ENCODE data around the gene CDCA4.

Gene CDCA4

DNA sequence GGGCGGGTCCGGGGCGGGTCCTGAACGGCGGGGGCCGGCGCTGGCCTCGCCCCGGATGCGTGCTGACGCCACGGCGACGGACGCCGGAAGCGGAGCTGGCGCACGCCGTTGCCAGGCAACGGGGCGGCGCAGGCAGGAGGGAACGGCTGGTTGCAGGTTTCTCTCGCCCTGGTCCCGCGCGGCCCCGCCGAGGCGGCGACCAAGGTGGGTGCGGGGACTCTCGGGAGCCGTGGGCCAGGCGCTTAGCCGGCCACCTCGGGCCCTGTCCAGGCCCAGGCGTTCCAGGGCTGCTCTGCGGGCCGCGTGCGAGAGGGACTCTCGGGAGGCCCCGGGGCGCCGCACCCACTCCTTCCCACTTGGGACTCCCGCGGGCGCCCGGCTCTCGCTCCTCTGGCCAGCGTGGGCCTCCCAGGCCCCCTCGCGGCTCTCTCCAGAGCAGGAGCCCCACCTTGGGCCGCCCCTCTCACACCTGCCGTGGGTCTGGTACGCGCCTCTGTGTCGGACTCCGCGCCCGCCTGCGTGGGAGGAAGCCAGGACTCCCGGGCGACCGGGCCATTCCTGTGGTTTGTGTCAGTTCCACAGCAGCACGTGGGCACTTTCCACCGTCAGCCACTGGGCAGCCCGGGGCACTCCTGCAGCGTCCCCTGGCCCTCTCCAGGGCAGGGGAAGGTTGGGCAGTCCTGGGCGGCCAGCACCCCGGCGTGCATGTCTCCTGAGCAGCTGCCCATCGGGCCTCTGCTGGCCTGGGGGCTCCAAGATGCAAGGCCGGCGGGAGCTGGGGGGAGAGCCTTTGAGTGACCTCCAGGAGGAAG lies 35.0 kb downstream of the CDCA4 start, which contains the start of gene CLBA1:
TSS of gene CLBA1 (plus strand) at position 114 of the 812 bp plus-strand sequence. CDS start at position 758, 644 bp downstream.
- DNase-seq, result peak; percentile 76 to 94

DNA sequence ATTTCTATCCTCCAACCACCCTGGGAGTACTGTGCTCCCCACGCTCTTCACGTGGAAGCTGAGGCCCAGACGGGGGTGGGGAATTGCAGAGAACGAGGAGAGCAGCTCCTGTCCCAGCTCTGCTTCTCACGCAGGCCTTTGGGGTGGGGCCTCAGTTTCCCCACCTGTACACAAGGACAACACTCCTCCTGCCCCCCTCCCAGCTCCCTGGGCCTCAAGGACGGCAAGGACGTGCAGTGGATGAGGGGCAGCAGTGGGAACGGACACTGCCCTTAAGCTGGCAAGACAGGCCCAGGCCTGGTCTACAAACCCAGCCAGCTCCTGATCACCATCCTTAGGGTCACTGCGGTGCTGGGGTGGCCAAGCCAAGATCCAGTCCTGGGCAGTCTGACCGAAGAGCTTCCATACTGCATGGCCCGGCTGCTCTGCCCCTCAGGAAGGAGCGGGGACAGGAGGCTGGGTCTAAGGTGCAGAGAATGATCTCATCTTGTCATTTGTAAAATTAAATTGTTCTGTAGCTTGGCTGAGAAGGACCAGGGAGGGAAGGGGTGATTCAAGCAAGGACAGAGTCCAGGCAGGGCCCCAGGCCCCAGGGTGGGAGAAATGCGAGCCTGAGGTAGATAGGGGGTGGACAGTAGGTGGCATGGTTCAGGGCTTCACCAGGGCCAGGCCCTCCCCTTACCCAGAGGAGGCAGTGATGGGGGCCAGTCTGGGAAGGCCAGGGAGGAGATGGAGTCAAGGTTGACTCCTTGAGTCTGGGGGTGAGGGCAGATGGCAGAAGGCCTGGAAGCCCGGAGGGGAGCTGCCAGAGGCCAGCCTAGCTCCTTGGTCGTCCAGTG lies 36.6 kb downstream of the CDCA4 start:
- DNase-seq, result no peak

DNA sequence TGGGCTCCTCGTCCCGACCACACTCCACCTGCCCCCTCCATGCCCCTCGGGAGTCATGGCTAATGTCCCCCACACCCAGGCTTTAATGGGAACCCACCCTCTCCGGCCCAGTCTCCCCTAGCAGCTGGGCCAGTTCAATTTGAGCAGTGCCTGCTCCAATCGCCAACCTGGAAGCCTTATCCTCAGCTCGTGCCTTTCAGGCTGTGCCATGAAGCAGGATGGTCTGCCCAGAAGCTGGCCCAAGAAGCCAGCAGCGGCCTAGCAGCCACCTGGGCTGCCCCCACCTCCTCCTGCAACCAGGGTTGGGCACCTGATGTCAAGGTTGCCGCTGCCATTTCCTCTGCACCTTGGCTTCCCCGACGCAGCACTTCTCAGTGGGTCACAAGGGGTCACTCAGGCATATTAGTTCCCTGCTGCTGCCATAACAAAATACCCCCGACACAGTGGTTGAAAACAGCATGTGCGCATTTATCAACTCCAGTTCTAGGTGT lies 37.6 kb downstream of the CDCA4 start:
- DNase-seq, result no peak

- DNase-seq, result no peak
Measured at GRCh38 chr14:104982548-104983230, 38.2 kb downstream of the CDCA4 start.

DNA sequence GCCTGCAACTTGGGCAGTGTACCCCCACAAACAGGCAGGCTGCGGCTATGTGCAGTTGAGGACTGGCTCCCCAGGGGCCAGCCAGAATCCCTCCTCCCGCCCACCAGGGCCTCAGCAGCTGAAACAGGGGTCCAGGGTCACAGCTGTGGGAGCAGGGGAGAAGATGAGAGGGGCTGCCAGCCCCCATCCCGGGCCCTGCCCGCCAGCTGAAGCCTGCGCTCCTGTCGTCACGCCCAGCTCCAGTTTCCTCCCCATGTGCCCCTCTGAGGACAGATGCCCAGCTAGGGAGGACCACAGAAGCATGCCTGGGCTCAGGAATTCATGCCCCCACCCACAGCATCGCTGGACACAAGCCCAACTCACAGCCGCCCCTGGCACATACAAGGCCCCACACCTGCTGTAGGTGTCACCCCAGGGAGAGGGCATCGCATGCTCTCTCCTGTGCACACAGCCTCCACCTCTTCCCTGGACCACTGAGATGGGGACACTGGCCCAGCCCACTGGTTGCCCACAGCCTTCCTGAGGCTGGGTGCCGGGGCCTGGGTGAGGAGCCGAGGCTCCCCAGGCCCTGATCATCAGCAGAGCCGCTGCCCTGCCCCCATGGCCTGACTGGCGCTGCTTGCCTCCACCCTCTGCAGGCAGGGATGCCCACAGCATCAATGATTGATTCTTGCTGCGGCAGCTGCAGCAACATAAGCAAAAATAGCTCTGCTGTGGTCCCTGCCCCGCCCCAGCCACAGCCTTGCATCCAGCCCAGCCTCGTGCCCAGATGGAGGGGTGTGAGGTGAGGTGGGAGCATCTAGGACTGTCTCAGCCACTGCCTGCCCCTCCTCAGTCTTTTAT lies 39.0 kb downstream of the CDCA4 start:
- DNase-seq, result no peak

- no peak for DNase-seq
Measured at GRCh38 chr14:104980611-104981531, 40.0 kb downstream of the CDCA4 start.

GRCh38 chr14:104979758-104980610 lies 40.9 kb downstream of the CDCA4 start:
- no peak for DNase-seq

DNA sequence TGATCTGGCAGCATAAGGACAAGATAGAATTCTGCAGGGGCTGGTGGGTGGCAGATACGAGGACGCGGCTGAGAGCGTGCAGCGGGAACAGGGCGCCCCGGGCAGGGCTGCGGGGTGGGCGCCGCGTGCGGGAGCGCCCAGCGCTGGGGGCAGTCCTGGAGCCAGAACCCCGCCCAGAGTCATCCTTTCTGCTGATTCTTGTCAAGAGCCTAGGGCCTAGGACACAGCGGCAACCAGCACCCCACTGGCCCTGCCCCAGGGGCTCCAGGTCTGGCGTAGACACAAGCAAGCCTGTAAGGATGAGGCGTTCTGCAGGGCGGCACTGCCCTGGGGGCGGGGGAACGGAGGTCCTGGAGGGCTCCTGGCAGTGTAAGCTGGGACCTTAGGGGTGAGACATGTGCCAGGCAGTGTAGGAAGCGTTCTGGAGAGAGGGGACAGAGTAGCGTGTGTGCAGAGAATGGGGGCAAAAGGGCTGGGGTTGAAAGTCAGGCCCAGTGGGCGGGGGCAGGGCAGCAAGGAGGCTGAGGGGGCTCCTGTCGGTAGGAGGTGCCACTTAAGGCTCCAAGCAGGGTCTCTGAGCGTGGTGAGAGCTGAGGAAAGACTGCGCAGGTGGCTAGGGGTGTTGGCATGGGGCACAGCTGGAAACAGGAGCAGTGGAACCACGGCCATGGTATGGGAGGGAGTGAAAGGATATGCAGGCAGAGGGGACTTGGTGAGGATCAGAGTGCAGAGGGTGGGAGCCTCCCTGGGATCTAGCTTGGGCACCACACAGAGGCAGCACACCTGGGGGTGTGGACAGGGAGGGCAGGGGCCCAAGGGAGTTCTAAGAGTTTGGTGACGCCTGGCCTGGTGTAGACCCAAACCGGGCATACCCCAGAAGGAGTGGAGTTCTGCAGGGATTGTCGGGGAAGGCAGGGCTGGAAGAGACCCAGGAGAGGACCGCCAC lies 41.9 kb downstream of the CDCA4 start:
- DNase-seq, result peak in 1 of 2 experiments; percentile 68

GRCh38 chr14:104977681-104978653 lies 42.9 kb downstream of the CDCA4 start, which contains the start of gene AHNAK2:
AHNAK2 (minus strand) TSS chr14:104978374; CDS start chr14:104978237, 137 bp downstream.
- DNase-seq, result peak; percentile 66 to 92

GRCh38 chr14:104977008-104977680 lies 43.7 kb downstream of the CDCA4 start:
- no peak for DNase-seq

DNA sequence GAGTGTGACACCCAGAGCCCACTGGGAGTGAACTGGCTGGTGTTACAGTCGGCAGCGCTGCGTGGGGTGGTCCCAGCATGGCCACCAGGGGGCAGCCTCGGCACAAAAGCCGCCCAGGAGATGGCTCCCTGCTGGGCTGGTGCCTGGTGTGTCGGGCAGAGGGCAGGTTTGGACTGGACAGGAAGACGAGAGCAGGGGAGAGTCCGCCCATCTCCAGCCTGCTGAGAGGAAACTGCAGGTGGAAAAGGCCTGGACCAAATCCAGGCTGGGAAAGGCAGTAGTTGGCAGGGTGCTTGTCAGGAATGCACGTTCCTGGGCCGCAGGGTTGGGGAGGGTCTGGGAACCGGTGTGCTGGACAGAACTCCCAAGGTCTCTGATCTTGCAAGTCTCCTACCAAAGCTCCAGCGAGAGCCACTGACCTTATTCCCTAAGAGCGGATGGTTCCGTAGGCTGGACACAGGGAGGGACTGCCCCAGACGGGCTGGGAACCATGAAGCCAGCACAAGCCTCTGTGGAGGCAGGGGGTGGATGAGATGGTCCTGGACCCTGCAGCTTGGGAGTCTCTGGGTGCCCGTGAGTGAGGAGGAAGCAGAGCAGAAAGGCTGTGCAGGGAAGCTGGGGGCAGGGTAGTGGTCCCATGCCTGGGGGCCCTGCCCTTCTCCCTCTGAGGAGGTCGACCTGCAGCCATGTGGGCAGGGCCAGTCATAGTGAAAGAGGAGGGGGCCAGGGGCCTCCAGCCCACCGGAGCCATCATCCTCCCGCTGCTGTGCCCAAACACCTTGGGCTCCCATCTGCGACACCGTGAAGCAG lies 44.5 kb downstream of the CDCA4 start:
- DNase-seq, result peak; percentile 34 to 81

GRCh38 chr14:104975481-104976197 lies 45.2 kb downstream of the CDCA4 start:
- DNase-seq, result peak in 1 of 2 experiments; percentile 40

DNA sequence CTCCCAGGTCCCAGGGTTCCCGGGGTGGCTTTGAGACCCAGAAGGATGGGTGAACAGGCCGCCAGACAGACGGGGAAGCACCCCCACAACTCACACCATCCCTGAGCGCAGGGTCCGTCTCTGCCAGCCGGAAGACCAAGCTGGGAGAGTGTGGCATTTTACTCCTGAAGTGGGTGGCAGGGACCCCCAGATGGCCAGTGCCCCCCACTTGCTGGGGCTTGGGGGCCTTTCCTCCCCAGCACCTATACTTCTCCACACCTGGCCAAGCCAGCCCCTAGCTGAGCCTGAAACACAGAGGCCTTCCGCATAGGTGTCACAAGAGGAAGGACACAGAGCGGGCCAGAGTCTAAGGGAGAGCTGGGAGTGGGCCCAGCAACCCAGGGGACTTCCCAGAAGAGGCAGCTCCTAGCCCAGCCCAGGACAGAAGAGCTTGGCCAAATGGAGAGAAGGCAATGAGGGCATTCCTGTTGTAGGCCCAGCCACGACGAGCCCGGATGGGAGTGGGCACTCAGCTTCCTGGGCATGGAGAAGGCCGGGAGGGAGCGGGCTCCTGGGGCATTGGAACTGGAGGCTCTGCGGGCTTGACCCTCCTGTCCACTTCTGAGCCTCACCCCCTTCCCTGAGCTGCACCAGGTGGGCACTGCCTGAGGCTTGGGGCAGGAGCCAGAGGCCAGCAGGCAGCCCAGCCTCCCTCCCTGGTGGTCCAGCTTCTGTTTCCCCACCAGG lies 46.1 kb downstream of the CDCA4 start:
- DNase-seq, result no peak

- DNase-seq, result no peak
Measured at GRCh38 chr14:104974146-104974541, 46.7 kb downstream of the CDCA4 start.

All from NCI-H524 (cell line).